Thyroid gland (tissue), 4 donors: ENCODE measurements around the gene PRMT2.

Experiments
- CTCF ChIP-seq, 6 experiments: fragments of 200-600 bp in 3 of 6; fragments of 450-650 bp in 3 of 6; sonication (generic) in 3 of 6; IDR thresholded peaks; one replicate each; pipeline ENCODE4 v1.5.1; 2016 to 2019; ENCODE audit warnings: antibody characterized with exemption in 6 of 6, mild to moderate bottlenecking in 2 of 6, inconsistent platforms in 1 of 6, moderate library complexity in 1 of 6
- POLR2A ChIP-seq, 2 donors: fragments of 450-650 bp; IDR thresholded peaks; one replicate each; pipeline ENCODE4 v1.6.1; 2017; ENCODE audit warnings: antibody characterized with exemption in 2 of 2, mild to moderate bottlenecking in 2 of 2, moderate library complexity in 1 of 2

GRCh38 chr21:46662367-46662654 lies 26.8 kb downstream of the PRMT2 start:
- TF ChIP-seq CTCF (IDR thresholded peaks at IDR 0.05): no peak
- no peak for TF ChIP-seq POLR2A (IDR thresholded peaks at IDR 0.05)
